NCI-H1417 treated with DMSO at 0.1 percent for 48 hours (cell line): ENCODE measurements around the gene RPL37A.
"Not testable (repeated sequence)": the region's sequence is repeated elsewhere in the genome, so short reads cannot be mapped to it uniquely, and the experiment has no call there.

Experiments
- DNase-seq: peaks from one replicate; lab custom pipeline; 2025; lab: John Stamatoyannopoulos, UW

The RPL37A gene

GRCh38 chr2:216517447-216518225 lies 19.0 kb downstream of the RPL37A start:
- no peak for DNase-seq

GRCh38 chr2:216518566-216519119 lies 20.0 kb downstream of the RPL37A start:
- not testable (repeated sequence) for DNase-seq

GRCh38 chr2:216519154-216519762 lies 20.6 kb downstream of the RPL37A start:
- peak; percentile 70 for DNase-seq

GRCh38 chr2:216520112-216520511 lies 21.5 kb downstream of the RPL37A start:
- DNase-seq = no peak

GRCh38 chr2:216522892-216523502 lies 24.4 kb downstream of the RPL37A start:
- no peak for DNase-seq

- no peak for DNase-seq
Measured at GRCh38 chr2:216525972-216526371, 27.3 kb downstream of the RPL37A start.

GRCh38 chr2:216526939-216527338 lies 28.3 kb downstream of the RPL37A start:
- no peak for DNase-seq

- no peak for DNase-seq
Measured at GRCh38 chr2:216527600-216527999, 29.0 kb downstream of the RPL37A start.

- DNase-seq = no peak
Measured at GRCh38 chr2:216532562-216532961, 33.9 kb downstream of the RPL37A start.

- no peak for DNase-seq
Measured at GRCh38 chr2:216533609-216534008, 35.0 kb downstream of the RPL37A start.

- no peak for DNase-seq
Measured at GRCh38 chr2:216534809-216535208, 36.2 kb downstream of the RPL37A start.

- DNase-seq = no peak
Measured at GRCh38 chr2:216535454-216535995, 36.9 kb downstream of the RPL37A start.

- DNase-seq = no peak
Measured at GRCh38 chr2:216536734-216537210, 38.1 kb downstream of the RPL37A start.

- DNase-seq = no peak
Measured at GRCh38 chr2:216537366-216537765, 38.7 kb downstream of the RPL37A start.

- no peak for DNase-seq
Measured at GRCh38 chr2:216538538-216538937, 39.9 kb downstream of the RPL37A start.

- no peak for DNase-seq
Measured at GRCh38 chr2:216539120-216539519, 40.5 kb downstream of the RPL37A start.

GRCh38 chr2:216539791-216540241 lies 41.2 kb downstream of the RPL37A start:
- peak; percentile 83 for DNase-seq

- no peak for DNase-seq
Measured at GRCh38 chr2:216540920-216541319, 42.3 kb downstream of the RPL37A start.

GRCh38 chr2:216541505-216541904 lies 42.9 kb downstream of the RPL37A start:
- no peak for DNase-seq

- DNase-seq = no peak
Measured at GRCh38 chr2:216545359-216545758, 46.7 kb downstream of the RPL37A start.

- DNase-seq = no peak
Measured at GRCh38 chr2:216546241-216546640, 47.6 kb downstream of the RPL37A start.

GRCh38 chr2:216546641-216547403 lies 48.2 kb downstream of the RPL37A start:
- no peak for DNase-seq
